ENCODE data around the gene PRCP. TPM values are rescaled to one million over a fixed set of nuclear protein-coding genes. Genes with fewer than 3 reads are reported as not detected.

PRCP gene
- total and polyA plus RNA-seq, 4 donors: 25.4 to 126 (median 46.6) TPM

- Histone ChIP-seq H3K9ac (ENCODE audit: insufficient read depth in 1 of 2, low read length in 2 of 2) (no peak overlapping the region), H3K4me3 (no peak overlapping the region), H3K9me3 (ENCODE audit: control insufficient read depth in 4 of 4, insufficient read depth in 3 of 4, low read length in 3 of 4) (peaks cover 0 to 2% (median 0%) of the 10 kb centered on the region in 4 donors), H3K27me3 (ENCODE audit: control insufficient read depth in 3 of 3, insufficient read depth in 3 of 3, low read length in 2 of 3) (no peaks in the 10 kb centered on the region), H3K36me3 (ENCODE audit: control insufficient read depth in 4 of 4, insufficient read depth in 4 of 4, low read length in 4 of 4) (no peaks in the 10 kb centered on the region), H3K4me1 (ENCODE audit: control insufficient read depth in 5 of 5, insufficient read depth in 5 of 5, low read length in 5 of 5) (no peaks in the 10 kb centered on the region), H3K27ac (ENCODE audit: low read depth in 1 of 2, low read length in 1 of 2) (no peak overlapping the region)
- no peak for TF ChIP-seq CTCF (IDR thresholded peaks at IDR 0.05; ENCODE audit: control extremely low read depth, extremely low read depth)
- DNase-seq (peak in 2 of 3 donors; percentile 6 to 10), ATAC-seq (ENCODE audit: insufficient read depth, low FRiP score) (no peak)
- WGBS, 2 donors: 58 to 65% methylated on average over 3 of the region's 3 CpGs
These were observed 103.0 kb downstream of the PRCP start for GRCh38 chr11:82796998-82797961.

GRCh38 chr11:82794490-82794889 is 105.7 kb downstream of the PRCP start:
- Histone ChIP-seq H3K9me3 (ENCODE audit: control insufficient read depth in 4 of 4, insufficient read depth in 3 of 4, low read length in 3 of 4) (peaks cover 0 to 2% (median 0%) of the 10 kb centered on the region in 4 donors), H3K36me3 (ENCODE audit: control insufficient read depth in 4 of 4, insufficient read depth in 4 of 4, low read length in 4 of 4) (no peaks in the 10 kb centered on the region), H3K4me1 (ENCODE audit: control insufficient read depth in 5 of 5, insufficient read depth in 5 of 5, low read length in 5 of 5) (no peaks in the 10 kb centered on the region), H3K27me3 (ENCODE audit: control insufficient read depth in 3 of 3, insufficient read depth in 3 of 3, low read length in 2 of 3) (no peaks in the 10 kb centered on the region), H3K4me3 (no peak overlapping the region), H3K9ac (ENCODE audit: insufficient read depth in 1 of 2, low read length in 2 of 2) (no peak overlapping the region), H3K27ac (ENCODE audit: low read depth in 1 of 2, low read length in 1 of 2) (no peak overlapping the region)
- DNase-seq (no peak), ATAC-seq (ENCODE audit: insufficient read depth, low FRiP score) (no peak)
- 67 to 89% methylated on average over 3 of the region's 3 CpGs for WGBS, 2 donors
- no peak for TF ChIP-seq CTCF (IDR thresholded peaks at IDR 0.05; ENCODE audit: control extremely low read depth, extremely low read depth)

DNA sequence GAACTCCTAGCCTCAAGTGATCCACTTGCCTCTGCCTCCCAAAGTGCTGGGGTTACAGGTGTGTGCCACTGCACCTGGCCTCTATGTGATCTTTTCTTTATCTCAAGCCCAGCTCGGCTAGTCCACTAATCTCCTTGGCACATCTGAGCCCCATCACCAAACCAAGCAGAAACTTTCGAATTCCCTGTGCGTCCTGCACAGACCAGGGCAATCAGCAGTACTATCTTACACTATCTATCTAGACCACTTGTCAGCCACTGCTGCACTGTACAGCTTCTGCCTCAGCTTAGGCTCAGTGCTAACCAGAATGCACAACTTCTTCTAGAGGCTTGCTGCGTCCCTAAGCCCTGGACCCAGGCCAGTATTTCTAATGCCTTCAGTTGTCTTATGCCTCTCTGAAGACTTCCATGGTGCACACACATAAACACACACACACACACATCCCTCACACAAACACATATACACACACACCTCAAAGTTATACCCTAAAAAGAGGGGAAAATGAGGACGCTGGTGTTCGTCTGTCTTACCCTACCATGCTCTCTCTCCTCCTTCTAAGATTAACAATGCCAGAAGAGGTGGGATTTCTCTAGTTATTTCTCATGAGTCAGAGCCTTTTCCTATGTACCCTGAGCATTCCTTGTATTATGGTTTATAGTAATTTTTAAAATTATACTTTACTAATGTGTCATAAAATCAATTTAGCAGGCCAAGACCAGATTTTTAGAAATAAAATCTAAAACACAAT is 107.2 kb downstream of the PRCP start:
- Histone ChIP-seq H3K36me3 (ENCODE audit: control insufficient read depth in 4 of 4, insufficient read depth in 4 of 4, low read length in 4 of 4) (no peaks in the 10 kb centered on the region), H3K4me3 (no peak overlapping the region), H3K9me3 (ENCODE audit: control insufficient read depth in 4 of 4, insufficient read depth in 3 of 4, low read length in 3 of 4) (peaks cover 0 to 2% (median 0%) of the 10 kb centered on the region in 4 donors), H3K4me1 (ENCODE audit: control insufficient read depth in 5 of 5, insufficient read depth in 5 of 5, low read length in 5 of 5) (no peaks in the 10 kb centered on the region), H3K27me3 (ENCODE audit: control insufficient read depth in 3 of 3, insufficient read depth in 3 of 3, low read length in 2 of 3) (no peaks in the 10 kb centered on the region), H3K27ac (ENCODE audit: low read depth in 1 of 2, low read length in 1 of 2) (no peak overlapping the region), H3K9ac (ENCODE audit: insufficient read depth in 1 of 2, low read length in 2 of 2) (no peak overlapping the region)
- DNase-seq (no peak), ATAC-seq (ENCODE audit: insufficient read depth, low FRiP score) (no peak)
- TF ChIP-seq CTCF (IDR thresholded peaks at IDR 0.05; ENCODE audit: control extremely low read depth, extremely low read depth): no peak
- 85 to 91% methylated on average over 6 of the region's 6 CpGs for WGBS, 2 donors

Measured in lung (tissue), 12 donors.